ENCODE results near the gene NLGN1.
"Not testable (repeated sequence)": the region's sequence is repeated elsewhere in the genome, so short reads cannot be mapped to it uniquely, and the experiment has no call there.

The NLGN1 gene

GRCh38 chr3:173568623-173569022, 171.1 kb downstream of the NLGN1 start:
- DNase-seq, result no peak

DNA sequence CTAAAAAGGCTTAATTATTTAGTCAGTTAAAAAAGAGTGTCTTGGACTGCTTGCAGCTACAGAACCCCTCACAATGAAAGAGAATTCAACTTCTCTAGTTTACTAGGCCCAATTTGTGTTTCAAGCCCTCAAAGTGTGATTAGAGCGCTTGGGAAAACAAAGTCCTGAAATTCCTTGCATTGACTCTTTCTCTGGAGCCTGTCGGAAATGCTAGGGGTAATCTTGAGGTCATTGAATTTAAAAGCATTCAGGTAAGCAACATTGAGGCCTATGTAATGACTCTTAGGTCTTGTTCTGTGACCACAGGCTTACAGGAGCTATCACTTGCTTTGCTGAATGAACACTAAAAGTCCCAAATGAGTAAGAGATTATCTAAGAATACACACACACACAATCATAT, 186.0 kb downstream of the NLGN1 start:
- DNase-seq, result no peak

DNA sequence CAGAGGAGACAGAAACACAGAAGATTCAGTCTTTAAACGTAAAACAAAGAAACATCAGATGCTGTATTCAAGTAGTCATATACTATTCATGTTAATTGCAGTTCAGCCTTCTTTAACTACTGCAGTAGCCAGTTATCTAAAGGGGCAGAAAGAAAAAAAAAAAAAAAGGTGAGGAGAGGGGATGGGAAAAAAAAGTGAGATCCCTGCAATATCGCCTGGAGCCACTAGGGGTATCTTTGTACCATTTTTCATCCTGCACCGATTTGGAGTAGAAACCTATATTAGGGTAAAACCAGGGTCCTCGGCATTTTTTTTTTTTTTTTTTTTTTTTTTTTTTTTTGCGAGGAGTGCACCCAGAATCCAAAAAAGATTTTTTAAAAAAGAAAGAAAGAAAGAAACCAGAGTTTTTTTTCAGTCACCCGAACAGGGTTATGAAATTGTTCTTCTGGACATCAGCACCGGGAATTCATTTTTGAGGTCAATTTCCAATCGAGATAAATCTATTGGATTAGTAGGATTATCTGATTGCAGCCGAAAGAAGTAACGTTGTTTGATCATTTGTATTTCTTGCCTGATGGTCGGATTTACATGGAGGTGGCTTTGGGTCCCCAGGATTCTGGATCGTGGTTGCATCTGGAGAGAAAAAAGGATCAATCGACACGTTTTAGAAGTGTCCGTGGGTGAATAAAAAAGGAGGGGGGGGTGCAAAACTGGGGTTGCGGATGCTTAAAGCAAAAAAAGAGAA, 186.7 kb downstream of the NLGN1 start:
- peak in 2 of 3 donors; percentile 2 to 14 for DNase-seq

DNA sequence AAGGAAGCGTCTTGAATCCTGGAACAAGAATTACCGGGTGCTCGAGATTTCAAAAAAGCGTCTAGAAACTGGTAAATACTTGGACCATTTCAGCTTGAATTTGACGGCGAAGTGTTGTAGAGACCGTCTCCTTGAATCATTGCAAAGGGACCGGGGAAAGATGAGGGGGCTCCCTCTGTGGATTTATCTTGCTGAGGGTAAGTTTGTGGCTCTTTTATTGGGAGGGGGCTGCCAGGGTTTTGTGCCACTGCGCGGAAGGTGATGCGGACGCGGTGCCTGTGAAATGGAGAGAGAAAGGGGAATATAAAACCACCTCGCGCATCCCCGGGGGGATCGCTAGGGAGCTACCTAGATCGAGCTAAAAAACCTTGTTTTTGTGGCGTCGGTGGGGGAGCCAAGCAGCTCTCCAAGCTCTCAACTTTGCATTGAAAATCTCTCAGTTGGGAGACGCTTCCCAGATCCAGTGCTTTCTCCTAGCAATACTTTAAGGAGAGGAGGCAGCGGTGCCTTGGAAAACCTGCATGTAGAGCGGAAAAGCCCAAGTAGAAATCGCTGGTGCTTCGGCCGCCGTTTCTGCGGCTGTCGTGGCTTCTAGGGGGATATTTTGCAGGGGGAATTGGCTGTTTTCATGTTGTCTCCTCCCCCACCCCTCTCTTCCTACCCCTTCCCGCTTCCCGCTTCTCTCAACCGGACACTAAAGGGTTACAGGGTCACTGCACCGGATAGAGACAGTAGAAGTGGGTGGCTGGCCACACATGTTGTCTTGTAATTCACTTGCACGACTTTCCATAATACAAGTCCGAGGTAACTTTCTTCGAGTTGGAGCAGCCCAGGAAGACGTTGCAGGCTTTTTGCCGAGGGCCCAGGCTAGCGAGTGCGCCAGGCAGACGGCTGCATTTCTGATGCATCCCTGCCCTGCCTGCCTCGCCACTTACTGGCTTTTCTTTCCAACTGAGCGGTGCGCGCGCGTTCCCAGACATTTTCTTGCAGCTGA, 187.6 kb downstream of the NLGN1 start:
- no peak for DNase-seq

DNA sequence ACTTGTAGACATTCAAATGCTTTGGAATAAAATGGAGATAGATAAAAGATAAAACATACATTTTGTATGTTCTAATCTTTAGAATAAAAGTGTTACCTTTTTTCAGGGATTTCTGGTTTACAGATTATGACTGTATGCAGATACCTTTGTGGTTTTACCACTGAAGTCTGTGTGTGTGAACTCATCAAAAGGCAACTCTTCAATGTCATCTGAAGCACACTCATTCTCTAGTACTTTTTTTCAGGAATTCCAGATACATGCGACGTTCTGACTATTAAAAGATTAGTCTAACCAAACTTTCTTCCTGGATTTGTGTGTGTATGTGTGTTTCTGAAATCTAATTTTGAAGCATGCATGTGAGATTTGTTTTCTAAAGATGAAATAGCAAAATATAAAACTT, 188.6 kb downstream of the NLGN1 start:
- DNase-seq, result no peak

- DNase-seq, result no peak
Observed at GRCh38 chr3:173587055-173587454, 189.5 kb downstream of the NLGN1 start.

GRCh38 chr3:173588556-173588955, 191.0 kb downstream of the NLGN1 start:
- DNase-seq, result no peak

DNA sequence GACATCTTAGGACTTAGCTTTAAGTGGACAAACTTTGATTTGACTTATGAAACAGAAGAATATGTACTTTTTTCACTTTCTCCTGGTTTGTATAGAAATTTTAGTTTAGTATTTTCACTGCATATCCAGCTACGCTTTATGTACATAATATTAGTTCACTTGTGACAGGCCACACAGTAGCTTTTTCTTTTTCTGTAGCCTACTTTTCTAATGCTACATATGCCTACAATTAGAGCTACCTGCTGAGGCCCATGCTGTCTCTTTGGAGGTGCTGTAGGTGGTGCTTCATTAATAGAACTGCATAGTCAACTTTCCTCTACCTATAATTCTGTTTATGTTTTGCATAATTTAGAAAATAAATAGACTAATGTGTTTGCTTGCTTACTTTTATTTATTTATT, 191.6 kb downstream of the NLGN1 start:
- DNase-seq, result no peak

GRCh38 chr3:173591401-173591800, 193.9 kb downstream of the NLGN1 start:
- DNase-seq, result no peak

- not testable (repeated sequence) for DNase-seq
Observed at GRCh38 chr3:173594881-173595280, 197.3 kb downstream of the NLGN1 start.

GRCh38 chr3:173599673-173600072, 202.1 kb downstream of the NLGN1 start:
- DNase-seq, result no peak

GRCh38 chr3:173614522-173614921, 217.0 kb downstream of the NLGN1 start:
- DNase-seq, result no peak

GRCh38 chr3:173615661-173616060, 218.1 kb downstream of the NLGN1 start:
- DNase-seq, result no peak

- no peak for DNase-seq
Observed at GRCh38 chr3:173617490-173617889, 219.9 kb downstream of the NLGN1 start.

- no peak for DNase-seq
Observed at GRCh38 chr3:173618148-173618547, 220.6 kb downstream of the NLGN1 start.

GRCh38 chr3:173618703-173619102, 221.2 kb downstream of the NLGN1 start:
- no peak for DNase-seq

DNA sequence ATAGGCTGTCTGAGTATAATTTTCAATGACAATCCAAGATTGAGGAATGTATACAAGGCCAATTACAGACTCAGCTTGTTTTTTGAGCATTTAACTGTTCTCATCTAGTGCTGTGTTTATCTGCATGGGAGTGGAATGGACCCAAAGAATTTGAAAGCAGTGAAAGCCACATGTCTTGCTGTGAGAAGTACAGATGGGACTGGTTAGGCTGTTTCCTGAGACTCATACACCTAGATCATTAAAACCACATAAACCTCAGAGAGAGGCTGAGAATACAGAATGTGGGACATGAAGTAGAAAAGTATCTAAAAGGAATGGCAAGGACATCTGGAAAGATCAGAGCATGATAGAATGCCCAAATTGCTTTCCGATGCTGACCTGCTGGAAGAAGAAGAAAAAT, 224.6 kb downstream of the NLGN1 start:
- no peak for DNase-seq

GRCh38 chr3:173624086-173624485, 226.5 kb downstream of the NLGN1 start:
- DNase-seq, result no peak

- no peak for DNase-seq
Observed at GRCh38 chr3:173630849-173631248, 233.3 kb downstream of the NLGN1 start.

GRCh38 chr3:173632945-173633344, 235.4 kb downstream of the NLGN1 start:
- DNase-seq, result no peak

GRCh38 chr3:173635826-173636225, 238.3 kb downstream of the NLGN1 start:
- no peak for DNase-seq

DNA sequence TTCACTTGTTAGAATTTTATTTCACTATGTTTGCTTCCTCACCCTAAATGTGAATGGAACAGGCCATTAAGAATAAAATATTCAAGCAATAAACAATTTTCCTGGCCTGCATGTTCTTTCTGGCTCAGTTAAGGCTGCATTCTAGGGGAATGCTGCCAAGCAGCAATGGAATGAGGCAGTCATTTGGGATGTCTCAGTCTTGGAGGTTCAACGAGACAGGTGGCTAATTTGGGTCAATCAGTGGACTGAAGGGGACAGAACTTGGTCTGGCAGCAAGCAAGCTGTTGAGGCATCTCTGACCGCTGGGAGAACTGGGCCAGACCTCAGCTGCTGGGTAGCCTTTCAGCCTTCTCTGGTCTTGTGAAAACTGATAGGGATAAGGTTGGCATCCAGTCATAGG, 241.6 kb downstream of the NLGN1 start:
- DNase-seq, result no peak

DNA sequence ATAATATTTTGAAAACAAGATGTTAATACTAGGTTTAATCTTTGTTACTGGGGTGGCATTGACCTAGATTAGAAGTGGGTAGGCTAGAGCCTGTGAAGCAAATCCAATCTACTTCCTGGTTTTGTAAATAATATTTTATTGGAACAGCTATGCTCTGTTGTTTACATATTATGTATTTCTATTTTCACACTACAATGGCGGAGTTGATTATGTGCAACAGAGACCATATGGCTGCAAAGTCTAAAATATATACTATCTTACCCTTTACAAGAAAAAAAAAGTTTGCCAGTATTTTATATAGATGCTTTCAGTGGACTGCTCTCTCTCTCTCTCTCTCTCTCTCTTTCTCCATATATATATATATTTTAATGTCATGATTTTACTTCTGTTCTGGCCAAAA, 244.2 kb downstream of the NLGN1 start:
- no peak for DNase-seq

Data from suppressor macrophage treated with lipopolysaccharide for 1 hour (primary cell).